ENCODE data around the gene PLA2R1.

Gene PLA2R1

DNA sequence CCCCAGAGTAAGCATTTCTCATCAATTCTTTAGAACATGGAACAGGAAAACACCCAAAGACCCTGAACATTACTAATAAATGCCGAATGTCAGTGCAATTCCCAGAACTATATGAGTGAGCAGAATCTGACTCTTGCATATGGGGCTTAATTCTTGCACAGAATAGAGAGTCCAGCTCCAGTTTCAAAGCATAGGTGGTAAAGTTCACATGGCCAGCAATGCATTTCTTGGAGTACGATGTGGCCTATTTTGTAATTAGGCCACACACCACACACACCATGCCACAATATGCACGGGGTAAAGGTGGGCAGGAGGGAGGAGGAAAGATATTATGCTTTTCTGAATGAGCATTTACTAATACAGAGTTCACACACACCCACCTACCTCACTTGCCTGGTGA is 56.5 kb downstream of the PLA2R1 start:
- Histone ChIP-seq H3K36me3 (ENCODE audit: control insufficient read depth in 2 of 2, insufficient read depth in 1 of 2, low read length in 2 of 2) (no peaks in the 10 kb centered on the region), H3K4me3 (ENCODE audit: low read depth, low read length) (no peak overlapping the region), H3K27ac (ENCODE audit: extremely low read depth, low read depth, low read length) (no peak overlapping the region), H3K4me1 (ENCODE audit: control insufficient read depth, insufficient read depth, low read length) (no peaks in the 10 kb centered on the region), H3K9me3 (ENCODE audit: control insufficient read depth, insufficient read depth, low read depth, low read length) (no peaks in the 10 kb centered on the region)
- ChIA-PET CTCF (interaction anchor here (1.7 kb wide), 1 partner anchor 16 kb away, joined by 5 read pairs; no protein-coding TSS in a partner anchor), POLR2A (no interaction called here)
- TF ChIP-seq ZNF335 (tag by site-specific recombination; conservative IDR thresholded peaks at IDR 0.05) (no peak), HOXA7 (CRISPR knock-in tag; IDR thresholded peaks at IDR 0.05; ENCODE audit: borderline replicate concordance) (no peak), ZNF660 (tag by site-specific recombination; IDR thresholded peaks at IDR 0.05) (no peak), ZNF792 (tag by site-specific recombination; IDR thresholded peaks at IDR 0.05) (no peak), ZBTB8A (tag by site-specific recombination; IDR thresholded peaks at IDR 0.05) (no peak), OVOL3 (tag by site-specific recombination; IDR thresholded peaks at IDR 0.05) (no peak), REPIN1 (tag by site-specific recombination; IDR thresholded peaks at IDR 0.05; ENCODE audit: low read depth) (no peak)

DNA sequence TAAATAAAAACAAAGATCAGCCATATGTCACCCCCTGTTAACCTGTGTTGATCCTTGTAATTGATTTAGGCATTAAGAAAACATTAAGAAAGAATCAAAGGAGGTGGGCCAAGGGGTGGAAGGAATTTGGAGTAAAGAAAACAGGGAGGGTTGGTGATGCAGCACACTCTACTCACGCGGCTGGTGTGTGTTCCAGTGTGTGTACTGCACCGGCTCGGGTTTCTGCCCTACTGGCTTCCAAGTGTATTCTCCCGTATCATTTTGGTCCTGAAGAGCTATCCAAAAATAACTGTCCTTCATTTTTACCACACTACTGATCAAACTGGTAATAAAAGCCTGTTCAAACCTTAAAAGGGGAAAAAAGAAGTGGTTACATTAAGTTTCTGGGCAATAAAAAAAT is 56.9 kb downstream of the PLA2R1 start:
- TF ChIP-seq ZNF843 (tag by site-specific recombination; IDR thresholded peaks at IDR 0.05) (no peak), ZNF777 (tag by site-specific recombination; IDR thresholded peaks at IDR 0.05; ENCODE audit: borderline replicate concordance) (no peak), ZNF624 (tag by site-specific recombination; IDR thresholded peaks at IDR 0.05) (no peak), ZNF184 (tag by site-specific recombination; IDR thresholded peaks at IDR 0.05) (no peak), ZSCAN16 (tag by site-specific recombination; IDR thresholded peaks at IDR 0.05) (no peak), ZNF426 (tag by site-specific recombination; IDR thresholded peaks at IDR 0.05) (no peak), WT1 (tag by site-specific recombination; IDR thresholded peaks at IDR 0.05) (no peak), KLF1 (tag by site-specific recombination; IDR thresholded peaks at IDR 0.05) (no peak), ZNF548 (tag by site-specific recombination; IDR thresholded peaks at IDR 0.05) (no peak), PRDM1 (tag by site-specific recombination; IDR thresholded peaks at IDR 0.05) (no peak), ZNF747 (tag by site-specific recombination; IDR thresholded peaks at IDR 0.05) (no peak), ZBTB8A (tag by site-specific recombination; IDR thresholded peaks at IDR 0.05) (no peak), OSR2 (tag by site-specific recombination; IDR thresholded peaks at IDR 0.05) (no peak), YY1 (tag by site-specific recombination; IDR thresholded peaks at IDR 0.05) (no peak), YY2 (tag by site-specific recombination; IDR thresholded peaks at IDR 0.05) (no peak)
- TF ChIP-seq, protein P1, sequence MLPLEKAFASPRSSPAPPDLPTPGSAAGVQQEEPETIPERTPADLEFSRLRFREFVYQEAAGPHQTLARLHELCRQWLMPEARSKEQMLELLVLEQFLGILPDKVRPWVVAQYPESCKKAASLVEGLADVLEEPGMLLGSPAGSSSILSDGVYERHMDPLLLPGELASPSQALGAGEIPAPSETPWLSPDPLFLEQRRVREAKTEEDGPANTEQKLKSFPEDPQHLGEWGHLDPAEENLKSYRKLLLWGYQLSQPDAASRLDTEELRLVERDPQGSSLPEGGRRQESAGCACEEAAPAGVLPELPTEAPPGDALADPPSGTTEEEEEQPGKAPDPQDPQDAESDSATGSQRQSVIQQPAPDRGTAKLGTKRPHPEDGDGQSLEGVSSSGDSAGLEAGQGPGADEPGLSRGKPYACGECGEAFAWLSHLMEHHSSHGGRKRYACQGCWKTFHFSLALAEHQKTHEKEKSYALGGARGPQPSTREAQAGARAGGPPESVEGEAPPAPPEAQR (tag by site-specific recombination; IDR thresholded peaks at IDR 0.05): no peak
- TF ChIP-seq, protein P2, sequence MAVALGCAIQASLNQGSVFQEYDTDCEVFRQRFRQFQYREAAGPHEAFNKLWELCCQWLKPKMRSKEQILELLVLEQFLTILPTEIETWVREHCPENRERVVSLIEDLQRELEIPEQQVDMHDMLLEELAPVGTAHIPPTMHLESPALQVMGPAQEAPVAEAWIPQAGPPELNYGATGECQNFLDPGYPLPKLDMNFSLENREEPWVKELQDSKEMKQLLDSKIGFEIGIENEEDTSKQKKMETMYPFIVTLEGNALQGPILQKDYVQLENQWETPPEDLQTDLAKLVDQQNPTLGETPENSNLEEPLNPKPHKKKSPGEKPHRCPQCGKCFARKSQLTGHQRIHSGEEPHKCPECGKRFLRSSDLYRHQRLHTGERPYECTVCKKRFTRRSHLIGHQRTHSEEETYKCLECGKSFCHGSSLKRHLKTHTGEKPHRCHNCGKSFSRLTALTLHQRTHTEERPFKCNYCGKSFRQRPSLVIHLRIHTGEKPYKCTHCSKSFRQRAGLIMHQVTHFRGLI (tag by site-specific recombination; IDR thresholded peaks at IDR 0.05): no peak
- TF ChIP-seq, protein P3, sequence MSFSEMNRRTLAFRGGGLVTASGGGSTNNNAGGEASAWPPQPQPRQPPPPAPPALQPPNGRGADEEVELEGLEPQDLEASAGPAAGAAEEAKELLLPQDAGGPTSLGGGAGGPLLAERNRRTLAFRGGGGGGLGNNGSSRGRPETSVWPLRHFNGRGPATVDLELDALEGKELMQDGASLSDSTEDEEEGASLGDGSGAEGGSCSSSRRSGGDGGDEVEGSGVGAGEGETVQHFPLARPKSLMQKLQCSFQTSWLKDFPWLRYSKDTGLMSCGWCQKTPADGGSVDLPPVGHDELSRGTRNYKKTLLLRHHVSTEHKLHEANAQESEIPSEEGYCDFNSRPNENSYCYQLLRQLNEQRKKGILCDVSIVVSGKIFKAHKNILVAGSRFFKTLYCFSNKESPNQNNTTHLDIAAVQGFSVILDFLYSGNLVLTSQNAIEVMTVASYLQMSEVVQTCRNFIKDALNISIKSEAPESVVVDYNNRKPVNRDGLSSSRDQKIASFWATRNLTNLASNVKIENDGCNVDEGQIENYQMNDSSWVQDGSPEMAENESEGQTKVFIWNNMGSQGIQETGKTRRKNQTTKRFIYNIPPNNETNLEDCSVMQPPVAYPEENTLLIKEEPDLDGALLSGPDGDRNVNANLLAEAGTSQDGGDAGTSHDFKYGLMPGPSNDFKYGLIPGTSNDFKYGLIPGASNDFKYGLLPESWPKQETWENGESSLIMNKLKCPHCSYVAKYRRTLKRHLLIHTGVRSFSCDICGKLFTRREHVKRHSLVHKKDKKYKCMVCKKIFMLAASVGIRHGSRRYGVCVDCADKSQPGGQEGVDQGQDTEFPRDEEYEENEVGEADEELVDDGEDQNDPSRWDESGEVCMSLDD (tag by site-specific recombination; IDR thresholded peaks at IDR 0.05): no peak
- TF ChIP-seq, protein P4, sequence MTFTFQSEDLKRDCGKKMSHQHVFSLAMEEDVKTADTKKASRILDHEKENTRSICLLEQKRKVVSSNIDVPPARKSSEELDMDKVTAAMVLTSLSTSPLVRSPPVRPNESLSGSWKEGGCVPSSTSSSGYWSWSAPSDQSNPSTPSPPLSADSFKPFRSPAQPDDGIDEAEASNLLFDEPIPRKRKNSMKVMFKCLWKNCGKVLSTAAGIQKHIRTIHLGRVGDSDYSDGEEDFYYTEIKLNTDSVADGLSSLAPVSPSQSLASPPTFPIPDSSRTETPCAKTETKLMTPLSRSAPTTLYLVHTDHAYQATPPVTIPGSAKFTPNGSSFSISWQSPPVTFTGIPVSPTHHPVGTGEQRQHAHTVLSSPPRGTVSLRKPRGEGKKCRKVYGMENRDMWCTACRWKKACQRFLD (tag by site-specific recombination; IDR thresholded peaks at IDR 0.05): no peak
- POLR2A ChIA-PET: no interaction called here
- H3K4me3 ChIP-seq (ENCODE audit: low read depth, low read length): no peak overlapping the region
- no peaks in the 10 kb centered on the region for H3K9me3 ChIP-seq (ENCODE audit: control insufficient read depth, insufficient read depth, low read depth, low read length)
- H3K4me1 ChIP-seq (ENCODE audit: control insufficient read depth, insufficient read depth, low read length): no peaks in the 10 kb centered on the region
- CTCF ChIA-PET: interaction anchor here (1.7 kb wide), 2 partner anchors 17 to 104 kb away, joined by 4 to 5 read pairs; no protein-coding TSS in a partner anchor
- no peak overlapping the region for H3K27ac ChIP-seq (ENCODE audit: extremely low read depth, low read depth, low read length)
- H3K36me3 ChIP-seq (ENCODE audit: control insufficient read depth in 2 of 2, insufficient read depth in 1 of 2, low read length in 2 of 2): no peaks in the 10 kb centered on the region
